ENCODE measurements around the gene ARL6IP1.

Gene ARL6IP1

GRCh38 chr16:18801145-18801972, at the start of gene ARL6IP1:
ARL6IP1 (minus strand) TSS chr16:18801549; CDS start chr16:18801466, 83 bp downstream.
- Histone ChIP-seq H3K4me1 (ENCODE audit: control insufficient read depth, insufficient read depth, low read length) (peaks cover 10% of the 10 kb centered on the region; the same call in 1 of the 2 replicates), H3K9me3 (ENCODE audit: control insufficient read depth, insufficient read depth, low read depth, low read length) (no peaks in the 10 kb centered on the region), H3K4me3 (ENCODE audit: low read depth, low read length) (peak within 1 kb of the TSS; percentile 98), H3K36me3 (ENCODE audit: control insufficient read depth in 2 of 2, insufficient read depth in 1 of 2, low read length in 2 of 2) (peaks cover 16 to 28% of the 10 kb centered on the region in 2 experiments), H3K27ac (ENCODE audit: extremely low read depth, low read depth, low read length) (peak within 1 kb of the TSS; percentile 86)
- CTCF ChIA-PET: interaction anchor here (0.5 to 2.3 kb wide), 16 partner anchors 9 to 248 kb away, joined by 3 to 18 read pairs (median 4); partner anchors contain the start of gene RPS15A
- POLR2A ChIA-PET: interaction anchor here (0.5 to 8.2 kb wide), 51 partner anchors 8 to 1940 kb away, joined by 3 to 329 read pairs (median 4); partner anchors contain the start of genes COQ7, ITPRIPL2, RPS15A and SMG1
- TF ChIP-seq ZNF561 (tag by site-specific recombination; IDR thresholded peaks at IDR 0.05; ENCODE audit: borderline replicate concordance) (peak; percentile 67; the same call in 1 of the 2 replicates), ZBTB49 (tag by site-specific recombination; IDR thresholded peaks at IDR 0.05; ENCODE audit: low read depth) (no peak), GFI1B (tag by site-specific recombination; IDR thresholded peaks at IDR 0.05) (no peak), GLI2 (tag by site-specific recombination; IDR thresholded peaks at IDR 0.05; ENCODE audit: borderline replicate concordance, low read depth) (no peak), ZNF391 (tag by site-specific recombination; IDR thresholded peaks at IDR 0.05; ENCODE audit: borderline replicate concordance, low read depth) (peak; percentile 91), ZNF837 (tag by site-specific recombination; IDR thresholded peaks at IDR 0.05) (peak; percentile 75; the same call in 1 of the 2 replicates), ZNF24 (tag by site-specific recombination; IDR thresholded peaks at IDR 0.05) (peak; percentile 70; the same call in 1 of the 2 replicates), OVOL3 (tag by site-specific recombination; IDR thresholded peaks at IDR 0.05) (peak; percentile 49), KLF7 (tag by site-specific recombination; IDR thresholded peaks at IDR 0.05; ENCODE audit: borderline replicate concordance) (peak; percentile 94), ZNF707 (tag by site-specific recombination; IDR thresholded peaks at IDR 0.05) (no peak), ZNF514 (tag by site-specific recombination; IDR thresholded peaks at IDR 0.05) (no peak), ZNF133 (tag by site-specific recombination; IDR thresholded peaks at IDR 0.05) (no peak), ZNF621 (tag by site-specific recombination; IDR thresholded peaks at IDR 0.05) (no peak), ZNF280C (tag by site-specific recombination; IDR thresholded peaks at IDR 0.05) (no peak), ZNF791 (tag by site-specific recombination; IDR thresholded peaks at IDR 0.05) (no peak), HOXC10 (CRISPR knock-in tag; IDR thresholded peaks at IDR 0.05) (no peak), CTCF (tag by site-specific recombination; IDR thresholded peaks at IDR 0.05) (peak; percentile 99), PRDM4 (tag by site-specific recombination; IDR thresholded peaks at IDR 0.05) (no peak; the same call in 1 of the 2 replicates)
- TF ChIP-seq, protein P1, sequence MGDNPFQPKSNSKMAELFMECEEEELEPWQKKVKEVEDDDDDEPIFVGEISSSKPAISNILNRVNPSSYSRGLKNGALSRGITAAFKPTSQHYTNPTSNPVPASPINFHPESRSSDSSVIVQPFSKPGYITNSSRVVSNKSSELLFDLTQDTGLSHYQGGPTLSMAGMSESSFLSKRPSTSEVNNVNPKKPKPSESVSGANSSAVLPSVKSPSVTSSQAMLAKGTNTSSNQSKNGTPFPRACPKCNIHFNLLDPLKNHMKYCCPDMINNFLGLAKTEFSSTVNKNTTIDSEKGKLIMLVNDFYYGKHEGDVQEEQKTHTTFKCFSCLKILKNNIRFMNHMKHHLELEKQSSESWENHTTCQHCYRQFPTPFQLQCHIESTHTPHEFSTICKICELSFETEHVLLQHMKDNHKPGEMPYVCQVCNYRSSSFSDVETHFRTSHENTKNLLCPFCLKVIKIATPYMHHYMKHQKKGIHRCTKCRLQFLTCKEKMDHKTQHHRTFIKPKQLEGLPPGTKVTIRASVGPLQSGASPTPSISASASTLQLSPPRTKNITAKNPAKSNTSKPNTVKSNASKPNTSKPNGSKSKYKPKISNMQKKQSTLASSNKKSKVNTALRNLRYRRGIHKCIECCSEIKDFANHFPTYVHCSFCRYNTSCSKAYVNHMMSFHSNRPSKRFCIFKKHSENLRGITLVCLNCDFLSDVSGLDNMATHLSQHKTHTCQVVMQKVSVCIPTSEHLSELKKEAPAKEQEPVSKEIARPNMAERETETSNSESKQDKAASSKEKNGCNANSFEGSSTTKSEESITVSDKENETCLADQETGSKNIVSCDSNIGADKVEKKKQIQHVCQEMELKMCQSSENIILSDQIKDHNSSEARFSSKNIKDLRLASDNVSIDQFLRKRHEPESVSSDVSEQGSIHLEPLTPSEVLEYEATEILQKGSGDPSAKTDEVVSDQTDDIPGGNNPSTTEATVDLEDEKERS (tag by site-specific recombination; IDR thresholded peaks at IDR 0.05): no peak
- TF ChIP-seq, protein P2, sequence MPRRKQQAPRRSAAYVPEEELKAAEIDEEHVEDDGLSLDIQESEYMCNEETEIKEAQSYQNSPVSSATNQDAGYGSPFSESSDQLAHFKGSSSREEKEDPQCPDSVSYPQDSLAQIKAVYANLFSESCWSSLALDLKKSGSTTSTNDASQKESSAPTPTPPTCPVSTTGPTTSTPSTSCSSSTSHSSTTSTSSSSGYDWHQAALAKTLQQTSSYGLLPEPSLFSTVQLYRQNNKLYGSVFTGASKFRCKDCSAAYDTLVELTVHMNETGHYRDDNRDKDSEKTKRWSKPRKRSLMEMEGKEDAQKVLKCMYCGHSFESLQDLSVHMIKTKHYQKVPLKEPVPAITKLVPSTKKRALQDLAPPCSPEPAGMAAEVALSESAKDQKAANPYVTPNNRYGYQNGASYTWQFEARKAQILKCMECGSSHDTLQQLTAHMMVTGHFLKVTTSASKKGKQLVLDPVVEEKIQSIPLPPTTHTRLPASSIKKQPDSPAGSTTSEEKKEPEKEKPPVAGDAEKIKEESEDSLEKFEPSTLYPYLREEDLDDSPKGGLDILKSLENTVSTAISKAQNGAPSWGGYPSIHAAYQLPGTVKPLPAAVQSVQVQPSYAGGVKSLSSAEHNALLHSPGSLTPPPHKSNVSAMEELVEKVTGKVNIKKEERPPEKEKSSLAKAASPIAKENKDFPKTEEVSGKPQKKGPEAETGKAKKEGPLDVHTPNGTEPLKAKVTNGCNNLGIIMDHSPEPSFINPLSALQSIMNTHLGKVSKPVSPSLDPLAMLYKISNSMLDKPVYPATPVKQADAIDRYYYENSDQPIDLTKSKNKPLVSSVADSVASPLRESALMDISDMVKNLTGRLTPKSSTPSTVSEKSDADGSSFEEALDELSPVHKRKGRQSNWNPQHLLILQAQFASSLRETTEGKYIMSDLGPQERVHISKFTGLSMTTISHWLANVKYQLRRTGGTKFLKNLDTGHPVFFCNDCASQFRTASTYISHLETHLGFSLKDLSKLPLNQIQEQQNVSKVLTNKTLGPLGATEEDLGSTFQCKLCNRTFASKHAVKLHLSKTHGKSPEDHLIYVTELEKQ (tag by site-specific recombination; IDR thresholded peaks at IDR 0.05; ENCODE audit: borderline replicate concordance): peak; percentile 15; the same call in 1 of the 2 replicates
